Hematopoietic multipotent progenitor cell treated with erythropoietin and hydrocortisone succinate and interleukin-3 and kit ligand, for 4 days (in vitro differentiated cells): ENCODE measurements around the gene ANK2.
"Not testable (repeated sequence)": the region's sequence is repeated elsewhere in the genome, so short reads cannot be mapped to it uniquely, and the experiment has no call there.

Experiments
- DNase-seq: peaks from one replicate; pipeline ENCODE4 v3.0.0-alpha.2; 2015

Gene ANK2

DNA sequence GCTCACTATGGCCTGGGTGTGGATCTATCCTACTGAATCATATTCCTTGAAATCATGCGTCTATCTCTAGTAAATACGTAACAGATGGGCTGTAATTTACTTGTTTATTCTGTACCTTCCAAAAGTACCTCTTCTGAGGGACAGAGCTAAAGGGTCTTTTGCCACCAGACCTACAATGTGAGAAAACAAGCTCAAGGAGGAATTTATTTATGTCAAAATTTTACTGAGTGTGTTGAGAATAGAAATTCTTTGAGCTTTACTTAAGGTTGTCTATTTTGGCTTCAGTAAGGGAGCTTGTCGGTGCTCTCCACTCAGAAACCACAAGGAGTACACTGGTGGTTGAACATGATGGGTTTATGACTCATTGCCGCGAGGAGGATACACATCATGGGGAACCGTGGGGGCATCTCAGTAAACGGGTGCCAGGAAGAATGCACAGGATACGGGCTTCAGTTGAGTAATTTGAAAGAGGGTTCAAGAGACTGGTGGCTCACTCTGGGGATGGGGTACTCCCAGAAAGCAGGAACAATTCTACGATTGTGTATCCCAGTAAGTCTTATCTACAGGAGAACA lies 3.0 kb downstream of the ANK2 start:
- DNase-seq = no peak

DNA sequence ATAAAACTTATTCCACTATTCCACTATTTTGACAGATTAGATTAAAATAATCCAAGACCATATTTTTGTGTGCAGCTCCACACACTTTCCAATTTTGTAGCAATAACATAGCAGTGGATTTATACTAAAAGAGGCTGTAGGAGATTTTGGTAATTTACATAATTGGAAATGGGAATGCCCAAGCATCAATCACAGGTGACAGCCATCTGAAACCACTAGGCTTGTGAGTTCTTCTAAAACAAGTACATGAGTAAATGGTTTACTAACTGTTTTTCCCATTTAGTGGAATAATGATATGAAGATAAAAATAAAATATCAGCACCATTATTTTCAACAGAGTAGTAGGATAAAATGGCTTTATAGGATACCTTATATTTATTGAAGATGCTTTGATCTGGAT lies 4.4 kb downstream of the ANK2 start:
- DNase-seq = no peak

DNA sequence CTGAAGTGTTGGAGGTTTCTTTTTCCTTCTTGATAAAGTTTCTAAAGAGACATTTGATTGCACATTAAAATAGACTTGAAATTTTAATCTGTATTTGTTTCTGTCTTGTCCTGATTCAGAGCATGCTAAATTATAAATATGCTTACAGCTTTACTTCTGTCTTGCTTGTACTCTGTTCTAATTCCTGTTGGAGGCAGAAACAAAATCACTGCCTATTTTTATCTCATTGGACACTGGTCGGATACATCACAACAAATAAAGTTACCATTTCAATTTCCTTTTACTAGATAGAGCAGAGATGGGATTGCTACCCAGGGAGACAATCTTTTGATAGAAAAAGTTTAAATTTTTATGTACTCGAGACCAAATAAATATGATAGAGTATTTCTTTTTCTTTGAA lies 6.9 kb downstream of the ANK2 start:
- DNase-seq = no peak

GRCh38 chr4:113057891-113058290 lies 8.4 kb downstream of the ANK2 start:
- no peak for DNase-seq

GRCh38 chr4:113059449-113060182 lies 10.2 kb downstream of the ANK2 start:
- DNase-seq = no peak

- DNase-seq = no peak
Measured at GRCh38 chr4:113060853-113061252, 11.4 kb downstream of the ANK2 start.

GRCh38 chr4:113064244-113064643 lies 14.8 kb downstream of the ANK2 start:
- DNase-seq = no peak

- no peak for DNase-seq
Measured at GRCh38 chr4:113065629-113066028, 16.2 kb downstream of the ANK2 start.

DNA sequence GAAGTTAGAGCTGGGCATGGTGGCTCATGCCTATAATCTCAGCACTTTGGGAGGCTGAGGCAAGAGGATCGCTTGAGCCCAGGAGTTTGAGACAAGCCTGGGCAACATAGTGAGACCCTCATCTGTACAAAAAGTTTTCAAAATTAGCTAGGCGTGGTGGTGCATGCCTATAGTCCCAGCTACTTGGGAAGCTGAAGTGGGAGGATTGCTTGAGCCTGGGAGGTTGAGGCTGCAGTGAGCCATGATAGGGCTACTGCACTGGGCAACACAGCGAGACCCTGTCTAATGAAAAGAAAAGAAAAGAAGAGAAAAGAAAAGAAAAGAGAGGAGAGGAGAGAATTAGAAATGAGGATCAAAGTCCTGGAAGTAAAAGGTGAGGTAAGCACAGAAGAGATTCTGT lies 19.3 kb downstream of the ANK2 start:
- DNase-seq = not testable (repeated sequence)

GRCh38 chr4:113069212-113069892 lies 19.9 kb downstream of the ANK2 start:
- no peak for DNase-seq

- DNase-seq = no peak
Measured at GRCh38 chr4:113070755-113071154, 21.3 kb downstream of the ANK2 start.

GRCh38 chr4:113071274-113071673 lies 21.8 kb downstream of the ANK2 start:
- no peak for DNase-seq

DNA sequence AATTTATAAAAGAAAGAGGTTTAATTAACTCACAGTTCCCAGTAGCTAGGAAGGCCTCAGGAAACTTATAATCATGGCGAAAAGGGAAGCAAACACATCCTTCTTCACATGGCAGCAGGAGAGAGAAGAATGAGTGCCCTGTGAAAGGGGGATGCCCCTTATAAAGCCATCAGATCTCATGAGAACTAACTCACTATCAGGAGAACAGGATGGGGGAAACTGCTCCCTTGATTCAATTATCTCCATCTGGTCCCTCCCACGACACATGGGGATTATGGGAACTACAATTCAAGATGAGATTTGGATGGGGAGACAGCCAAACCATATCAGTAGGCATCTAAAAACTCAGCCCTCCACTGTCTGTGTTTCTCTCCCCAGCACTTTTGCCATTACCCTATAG lies 22.4 kb downstream of the ANK2 start:
- DNase-seq = no peak

- DNase-seq = no peak
Measured at GRCh38 chr4:113073451-113074005, 24.1 kb downstream of the ANK2 start.

DNA sequence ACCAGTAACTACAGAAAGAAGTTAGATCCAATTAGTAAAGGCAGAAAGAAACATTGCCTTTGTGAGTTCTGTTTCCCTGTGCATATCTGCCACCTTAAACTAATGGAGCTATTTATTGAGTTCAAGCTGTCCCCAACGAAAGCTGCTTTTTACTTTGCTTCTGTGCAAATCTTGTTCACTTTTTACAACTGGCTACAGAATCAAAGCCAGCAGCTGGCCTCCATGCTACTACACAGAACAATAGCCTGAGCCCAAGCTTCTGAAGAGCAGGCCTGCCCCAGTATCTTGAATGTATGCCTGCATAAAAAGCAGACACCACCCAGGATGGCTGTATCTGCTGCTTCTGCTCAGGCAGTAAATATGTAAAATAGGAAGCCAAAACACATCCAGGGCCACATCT lies 28.1 kb downstream of the ANK2 start:
- DNase-seq = no peak

- DNase-seq = no peak
Measured at GRCh38 chr4:113078066-113078465, 28.6 kb downstream of the ANK2 start.

- DNase-seq = no peak
Measured at GRCh38 chr4:113080050-113080449, 30.6 kb downstream of the ANK2 start.

- no peak for DNase-seq
Measured at GRCh38 chr4:113080624-113081023, 31.2 kb downstream of the ANK2 start.

- DNase-seq = no peak
Measured at GRCh38 chr4:113083346-113083745, 33.9 kb downstream of the ANK2 start.

- no peak for DNase-seq
Measured at GRCh38 chr4:113086172-113086695, 36.8 kb downstream of the ANK2 start.

GRCh38 chr4:113088050-113088449 lies 38.6 kb downstream of the ANK2 start:
- DNase-seq = no peak

DNA sequence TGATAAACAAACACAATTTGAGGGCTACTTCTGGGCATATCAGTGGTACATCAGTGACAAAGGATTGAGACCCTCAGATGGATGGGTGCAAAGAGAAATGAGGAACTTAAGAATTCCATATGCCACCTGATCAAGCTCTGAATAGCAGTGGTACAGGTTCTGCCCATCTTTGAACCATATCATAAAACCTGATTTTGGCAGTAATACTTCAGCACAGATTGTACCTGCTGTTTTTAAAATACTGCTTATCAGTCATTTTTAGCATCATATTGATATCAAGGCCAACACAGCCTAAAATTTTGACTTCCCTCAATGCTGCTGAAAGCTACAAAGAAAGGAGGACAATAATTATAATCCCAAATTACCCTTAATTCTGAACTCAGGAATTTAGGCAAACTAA lies 41.5 kb downstream of the ANK2 start:
- DNase-seq = no peak

DNA sequence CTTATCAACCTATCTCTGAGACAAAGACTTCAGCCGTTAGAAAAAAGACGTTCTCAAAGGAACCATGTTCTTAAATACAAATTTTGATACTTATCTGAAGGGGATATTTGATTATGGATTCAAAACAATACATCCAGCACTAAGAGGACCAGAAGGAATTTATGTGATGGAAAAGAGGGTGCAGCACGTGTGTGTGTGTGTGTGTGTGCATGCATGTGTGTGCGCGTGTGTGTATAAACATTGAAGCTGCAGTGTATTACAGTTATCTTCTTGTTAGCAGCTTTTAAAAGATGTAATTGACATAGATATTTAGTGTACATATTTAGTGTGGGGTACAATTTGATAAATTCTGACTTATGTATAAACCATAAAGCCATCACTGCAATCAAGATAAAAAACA lies 44.9 kb downstream of the ANK2 start:
- DNase-seq = no peak

DNA sequence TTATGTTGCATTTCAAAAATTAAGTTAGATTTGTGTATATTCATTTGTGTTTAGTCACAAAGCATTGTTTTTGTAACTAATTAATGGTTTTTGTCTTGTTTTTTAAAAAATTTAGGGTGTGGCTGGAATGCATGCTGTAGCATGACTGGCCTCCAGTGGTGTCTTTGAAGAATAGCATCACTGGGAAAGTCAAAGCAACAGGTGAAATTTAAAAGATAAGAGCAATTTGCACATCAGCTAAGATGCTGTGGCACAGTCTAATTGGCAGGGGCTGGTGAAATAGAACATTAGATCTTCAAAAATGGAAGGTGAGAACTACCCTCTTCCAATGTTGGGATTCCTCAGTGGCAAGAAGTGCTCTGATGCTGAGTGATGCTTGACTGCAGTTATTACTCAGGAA lies 45.3 kb downstream of the ANK2 start:
- peak; percentile 42 for DNase-seq
